ENCODE data around the gene EXOC5.

The EXOC5 gene

DNA sequence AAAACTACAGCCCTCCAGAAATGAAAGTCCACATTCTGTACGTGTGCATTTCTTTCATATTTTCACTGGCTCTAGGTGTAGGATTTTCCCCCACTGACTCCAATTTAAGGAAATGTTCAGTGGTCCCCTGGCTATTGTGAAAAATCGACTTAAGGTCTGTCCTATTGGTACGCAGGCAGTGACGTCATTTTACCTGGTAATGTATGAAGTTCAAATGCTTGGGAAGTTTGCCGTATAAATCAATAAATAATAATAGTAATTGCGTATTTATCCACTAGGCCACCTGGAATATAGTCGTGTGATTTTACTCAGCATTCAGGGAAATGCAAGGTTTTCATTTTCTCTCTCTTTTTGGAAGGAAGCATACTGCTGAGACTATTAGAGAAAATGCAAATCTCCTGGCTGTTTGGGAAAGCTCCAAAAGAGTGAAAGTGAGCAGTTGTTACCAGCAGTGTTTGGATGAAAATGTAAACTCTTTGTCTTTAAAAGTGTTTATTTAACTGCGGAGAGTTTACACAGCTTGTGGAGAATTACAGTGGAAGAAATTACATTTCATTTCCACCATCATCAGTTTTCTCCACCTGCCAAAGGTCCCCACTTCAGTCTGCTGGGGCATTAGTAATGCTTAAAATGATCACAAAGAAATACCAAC, 107.0 kb downstream of the EXOC5 start:
- DNase-seq = no peak

GRCh38 chr14:57160333-57160732, 108.4 kb downstream of the EXOC5 start:
- DNase-seq = no peak

DNA sequence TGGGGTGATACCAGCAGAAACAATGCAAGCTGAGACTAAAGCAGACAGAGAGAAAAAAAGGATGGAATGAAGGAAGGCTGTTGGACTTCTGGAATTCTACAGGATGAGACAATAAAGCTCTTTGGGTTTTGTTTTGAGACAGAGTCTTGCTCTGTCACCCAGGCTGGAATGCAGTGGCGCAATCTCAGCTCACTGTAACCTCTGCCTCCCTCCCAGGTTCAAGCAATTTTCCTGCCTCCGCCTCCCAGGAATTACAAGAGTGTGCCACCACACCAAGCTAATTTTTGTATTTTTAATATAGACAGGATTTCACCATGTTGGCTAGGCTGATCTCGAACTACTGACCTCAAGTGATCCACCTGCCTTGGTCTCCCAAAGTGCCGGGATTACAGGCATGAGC, 115.4 kb downstream of the EXOC5 start:
- DNase-seq = no peak
